Neural cell (in vitro differentiated cells): Measurements from ENCODE around the gene IFITM10.

Experiments used
- EP300 ChIP-seq: fragments of 450-650 bp; conservative IDR thresholded peaks from 2 replicates; pipeline ENCODE4 v1.6.1; 2014; ENCODE audit warnings: antibody characterized with exemption, mild to moderate bottlenecking, moderate library complexity; ENCODE audit not compliant: poor library complexity, severe bottlenecking
- MXI1 ChIP-seq: fragments of 450-650 bp; conservative IDR thresholded peaks from 2 replicates; pipeline ENCODE4 v1.6.1; 2014; ENCODE audit warnings: antibody characterized with exemption, mild to moderate bottlenecking; ENCODE audit not compliant: poor library complexity, severe bottlenecking
- POLR2AphosphoS5 ChIP-seq: IDR thresholded peaks from 2 replicates; pipeline ENCODE4 v1.6.1; 2012
- RAD21 ChIP-seq: fragments of 450-650 bp; conservative IDR thresholded peaks from 2 replicates; pipeline ENCODE4 v1.6.1; 2014; ENCODE audit warnings: antibody characterized with exemption, mild to moderate bottlenecking, moderate library complexity
- SMC3 ChIP-seq: fragments of 450-650 bp; conservative IDR thresholded peaks from 2 replicates; pipeline ENCODE4 v1.6.1; 2014; ENCODE audit warnings: antibody characterized with exemption, mild to moderate bottlenecking, moderate library complexity; ENCODE audit not compliant: poor library complexity
- TAF1 ChIP-seq: IDR thresholded peaks from 2 replicates; pipeline ENCODE4 v1.6.1; 2012; ENCODE audit warnings: low read depth
- TF ChIP-seq, protein P1 (sequence below): fragments of 450-650 bp; IDR thresholded peaks from 2 replicates; pipeline ENCODE4 v1.5.1; 2014; ENCODE audit warnings: antibody characterized with exemption, mild to moderate bottlenecking, moderate library complexity; ENCODE audit not compliant: poor library complexity, severe bottlenecking
- TF ChIP-seq, protein P2 (sequence below): IDR thresholded peaks from 2 replicates; pipeline ENCODE4 v1.6.1; 2012; ENCODE audit warnings: borderline replicate concordance

DNA sequence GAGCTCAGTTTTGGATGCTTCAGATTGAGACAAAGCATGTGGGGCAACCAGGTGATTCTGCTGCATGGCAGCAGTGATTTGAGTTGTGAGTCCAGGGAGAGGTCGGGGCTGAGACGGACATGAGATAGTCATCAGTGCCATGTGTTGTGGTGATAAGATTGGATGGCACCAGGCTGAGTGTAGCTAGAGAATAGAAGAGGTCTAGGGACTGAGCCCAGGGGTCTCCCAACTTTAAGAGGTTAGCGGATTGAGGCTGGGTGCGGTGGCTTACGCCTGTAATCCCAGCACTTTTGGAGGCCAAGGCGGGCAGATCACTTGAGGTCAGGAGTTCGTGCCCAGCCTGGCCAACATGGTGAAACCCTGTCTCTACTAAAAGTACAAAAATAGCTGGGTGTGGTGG lies 19.7 kb upstream of the IFITM10 start:
- TF ChIP-seq, protein P1, sequence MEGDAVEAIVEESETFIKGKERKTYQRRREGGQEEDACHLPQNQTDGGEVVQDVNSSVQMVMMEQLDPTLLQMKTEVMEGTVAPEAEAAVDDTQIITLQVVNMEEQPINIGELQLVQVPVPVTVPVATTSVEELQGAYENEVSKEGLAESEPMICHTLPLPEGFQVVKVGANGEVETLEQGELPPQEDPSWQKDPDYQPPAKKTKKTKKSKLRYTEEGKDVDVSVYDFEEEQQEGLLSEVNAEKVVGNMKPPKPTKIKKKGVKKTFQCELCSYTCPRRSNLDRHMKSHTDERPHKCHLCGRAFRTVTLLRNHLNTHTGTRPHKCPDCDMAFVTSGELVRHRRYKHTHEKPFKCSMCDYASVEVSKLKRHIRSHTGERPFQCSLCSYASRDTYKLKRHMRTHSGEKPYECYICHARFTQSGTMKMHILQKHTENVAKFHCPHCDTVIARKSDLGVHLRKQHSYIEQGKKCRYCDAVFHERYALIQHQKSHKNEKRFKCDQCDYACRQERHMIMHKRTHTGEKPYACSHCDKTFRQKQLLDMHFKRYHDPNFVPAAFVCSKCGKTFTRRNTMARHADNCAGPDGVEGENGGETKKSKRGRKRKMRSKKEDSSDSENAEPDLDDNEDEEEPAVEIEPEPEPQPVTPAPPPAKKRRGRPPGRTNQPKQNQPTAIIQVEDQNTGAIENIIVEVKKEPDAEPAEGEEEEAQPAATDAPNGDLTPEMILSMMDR: no peak
- TF ChIP-seq EP300 (no peak), POLR2AphosphoS5 (no peak), RAD21 (no peak), MXI1 (no peak), SMC3 (no peak), TAF1 (no peak)
- TF ChIP-seq, protein P2, sequence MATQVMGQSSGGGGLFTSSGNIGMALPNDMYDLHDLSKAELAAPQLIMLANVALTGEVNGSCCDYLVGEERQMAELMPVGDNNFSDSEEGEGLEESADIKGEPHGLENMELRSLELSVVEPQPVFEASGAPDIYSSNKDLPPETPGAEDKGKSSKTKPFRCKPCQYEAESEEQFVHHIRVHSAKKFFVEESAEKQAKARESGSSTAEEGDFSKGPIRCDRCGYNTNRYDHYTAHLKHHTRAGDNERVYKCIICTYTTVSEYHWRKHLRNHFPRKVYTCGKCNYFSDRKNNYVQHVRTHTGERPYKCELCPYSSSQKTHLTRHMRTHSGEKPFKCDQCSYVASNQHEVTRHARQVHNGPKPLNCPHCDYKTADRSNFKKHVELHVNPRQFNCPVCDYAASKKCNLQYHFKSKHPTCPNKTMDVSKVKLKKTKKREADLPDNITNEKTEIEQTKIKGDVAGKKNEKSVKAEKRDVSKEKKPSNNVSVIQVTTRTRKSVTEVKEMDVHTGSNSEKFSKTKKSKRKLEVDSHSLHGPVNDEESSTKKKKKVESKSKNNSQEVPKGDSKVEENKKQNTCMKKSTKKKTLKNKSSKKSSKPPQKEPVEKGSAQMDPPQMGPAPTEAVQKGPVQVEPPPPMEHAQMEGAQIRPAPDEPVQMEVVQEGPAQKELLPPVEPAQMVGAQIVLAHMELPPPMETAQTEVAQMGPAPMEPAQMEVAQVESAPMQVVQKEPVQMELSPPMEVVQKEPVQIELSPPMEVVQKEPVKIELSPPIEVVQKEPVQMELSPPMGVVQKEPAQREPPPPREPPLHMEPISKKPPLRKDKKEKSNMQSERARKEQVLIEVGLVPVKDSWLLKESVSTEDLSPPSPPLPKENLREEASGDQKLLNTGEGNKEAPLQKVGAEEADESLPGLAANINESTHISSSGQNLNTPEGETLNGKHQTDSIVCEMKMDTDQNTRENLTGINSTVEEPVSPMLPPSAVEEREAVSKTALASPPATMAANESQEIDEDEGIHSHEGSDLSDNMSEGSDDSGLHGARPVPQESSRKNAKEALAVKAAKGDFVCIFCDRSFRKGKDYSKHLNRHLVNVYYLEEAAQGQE: no peak
